T47D (cell line): ENCODE measurements around the gene ARID3B.
"Not testable (repeated sequence)": the region's sequence is repeated elsewhere in the genome, so short reads cannot be mapped to it uniquely, and the experiment has no call there.

ENCODE experiments used
- DNase-seq, 2 experiments: peaks; one replicate each; pipeline versions ENCODE4 v3.0.0 to v3.0.0-alpha.2; 2011 to 2012; ENCODE audit warnings: low read depth in 1 of 2, low spot score in 1 of 2
- JUND ChIP-seq: IDR thresholded peaks from 2 replicates; pipeline ENCODE4 v1.6.1; 2012; ENCODE audit warnings: low read depth
- in situ Hi-C: cut with HindIII; loops from 2 replicates; pipeline ENCODE4 v1.10.0; 2016; ENCODE audit warnings: low sequenced_read_pairs, low pct_unique_long_range_greater_than_20kb

The ARID3B gene, protein sequence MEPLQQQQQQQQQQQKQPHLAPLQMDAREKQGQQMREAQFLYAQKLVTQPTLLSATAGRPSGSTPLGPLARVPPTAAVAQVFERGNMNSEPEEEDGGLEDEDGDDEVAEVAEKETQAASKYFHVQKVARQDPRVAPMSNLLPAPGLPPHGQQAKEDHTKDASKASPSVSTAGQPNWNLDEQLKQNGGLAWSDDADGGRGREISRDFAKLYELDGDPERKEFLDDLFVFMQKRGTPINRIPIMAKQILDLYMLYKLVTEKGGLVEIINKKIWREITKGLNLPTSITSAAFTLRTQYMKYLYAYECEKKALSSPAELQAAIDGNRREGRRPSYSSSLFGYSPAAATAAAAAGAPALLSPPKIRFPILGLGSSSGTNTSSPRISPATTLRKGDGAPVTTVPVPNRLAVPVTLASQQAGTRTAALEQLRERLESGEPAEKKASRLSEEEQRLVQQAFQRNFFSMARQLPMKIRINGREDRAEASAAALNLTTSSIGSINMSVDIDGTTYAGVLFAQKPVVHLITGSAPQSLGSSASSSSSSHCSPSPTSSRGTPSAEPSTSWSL

DNA sequence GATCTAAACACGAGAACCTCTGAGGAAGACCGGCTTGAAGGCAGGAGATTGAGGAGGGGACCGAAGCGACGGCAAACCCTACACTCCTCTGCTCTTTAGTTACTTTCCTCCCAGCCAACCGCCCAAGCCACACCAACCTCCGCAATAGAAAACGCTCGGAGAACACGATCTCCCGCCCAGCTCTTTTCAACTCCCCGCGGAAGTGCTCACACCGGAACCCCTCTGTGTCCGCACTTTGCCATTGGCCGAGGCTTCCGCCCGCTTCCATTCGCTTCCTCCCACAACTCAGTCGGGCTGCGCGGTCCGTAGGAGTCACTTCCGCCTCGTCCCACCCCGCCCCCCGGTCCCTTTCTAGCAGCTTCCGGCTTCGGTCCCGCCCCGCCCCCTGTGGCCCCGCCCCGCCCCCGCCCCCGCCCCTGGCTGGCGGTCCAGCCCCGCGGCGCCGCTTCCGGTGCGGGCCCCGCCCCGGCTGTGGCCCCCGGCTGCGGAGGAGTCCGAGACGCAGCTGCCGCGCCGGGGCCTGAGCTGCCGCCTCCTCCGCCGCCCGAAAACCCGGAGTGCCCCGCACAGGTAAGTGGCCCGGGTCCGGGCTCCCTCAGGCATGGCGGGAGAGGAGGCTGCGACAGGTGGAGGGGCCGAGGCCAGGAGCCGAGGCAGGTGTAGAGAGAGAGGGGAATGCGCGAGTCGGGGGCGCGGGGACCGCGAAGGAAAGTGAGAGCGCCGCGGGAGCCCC is at the start of gene ARID3B:
Gene ARID3B (plus strand): TSS at position 460 of the 733 bp plus-strand sequence. CDS start 2,717 bp downstream, outside the sequence.
- in situ Hi-C loops: no loop called here
- TF ChIP-seq JUND: no peak
- peak; percentile 87 to 98 for DNase-seq

DNA sequence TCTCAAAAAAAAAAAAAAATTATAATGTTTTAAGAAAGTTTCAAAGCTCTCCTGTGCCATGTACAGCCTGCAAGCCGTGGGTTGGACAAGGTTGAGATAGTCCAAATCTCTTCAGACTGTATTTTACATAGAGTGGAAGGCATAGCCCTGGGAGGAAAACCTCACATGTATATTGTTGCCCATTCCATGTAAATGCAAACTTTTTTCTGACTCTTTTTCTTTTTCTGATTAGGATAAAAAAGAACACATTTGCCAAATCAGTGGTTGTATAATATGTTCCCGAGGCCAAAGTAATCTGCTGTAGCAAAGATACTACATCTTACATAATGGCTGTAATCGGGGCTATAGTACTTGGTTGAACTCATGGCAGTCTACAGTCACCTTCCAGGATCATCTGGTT is 44.4 kb upstream of the ARID3B start:
- TF ChIP-seq JUND: no peak
- in situ Hi-C loops: no loop called here

DNA sequence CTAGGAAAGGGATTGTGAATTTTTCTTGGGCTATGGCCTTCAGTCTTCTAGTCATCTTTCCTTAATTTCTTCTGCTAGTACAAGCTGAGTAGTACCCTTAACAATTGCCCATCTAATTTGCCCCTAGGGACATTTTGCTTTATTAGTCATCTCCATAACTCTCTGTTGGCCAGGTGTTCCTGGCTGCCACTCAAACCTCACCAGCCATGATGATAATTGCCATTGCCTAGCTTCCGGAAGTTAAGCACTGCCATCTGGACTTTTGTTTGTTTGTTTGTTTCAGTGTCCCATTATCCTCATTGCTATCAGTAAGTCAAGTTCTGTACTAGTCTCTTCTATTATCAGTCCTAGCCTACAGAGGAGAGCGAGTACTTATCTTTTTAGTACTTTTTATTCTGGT is 43.4 kb upstream of the ARID3B start:
- in situ Hi-C loops: no loop called here
- DNase-seq: no peak
- no peak for TF ChIP-seq JUND

More for the DNA sequence above, 44.4 kb upstream of the ARID3B start:
- DNase-seq: no peak

DNA sequence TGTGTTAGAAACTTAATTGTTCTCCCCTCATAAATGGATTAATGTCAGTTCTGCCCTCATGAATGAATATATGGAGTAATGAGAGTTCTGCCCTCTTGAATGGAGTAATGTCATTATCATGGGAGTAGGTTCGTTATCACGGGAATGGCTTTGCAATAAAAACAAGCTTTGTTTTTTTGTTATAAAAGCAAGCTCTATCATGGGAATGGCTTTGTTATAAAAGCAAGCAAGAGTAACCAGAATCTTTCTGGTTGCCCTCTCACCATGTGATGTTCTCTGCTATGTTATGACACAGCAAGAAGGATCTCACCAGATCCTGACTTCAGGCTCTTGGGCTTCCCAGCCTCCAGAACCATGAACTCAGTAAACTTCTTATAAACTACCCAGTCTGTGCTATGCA is 41.7 kb upstream of the ARID3B start:
- in situ Hi-C loops: no loop called here
- no peak for TF ChIP-seq JUND
- DNase-seq: no peak

DNA sequence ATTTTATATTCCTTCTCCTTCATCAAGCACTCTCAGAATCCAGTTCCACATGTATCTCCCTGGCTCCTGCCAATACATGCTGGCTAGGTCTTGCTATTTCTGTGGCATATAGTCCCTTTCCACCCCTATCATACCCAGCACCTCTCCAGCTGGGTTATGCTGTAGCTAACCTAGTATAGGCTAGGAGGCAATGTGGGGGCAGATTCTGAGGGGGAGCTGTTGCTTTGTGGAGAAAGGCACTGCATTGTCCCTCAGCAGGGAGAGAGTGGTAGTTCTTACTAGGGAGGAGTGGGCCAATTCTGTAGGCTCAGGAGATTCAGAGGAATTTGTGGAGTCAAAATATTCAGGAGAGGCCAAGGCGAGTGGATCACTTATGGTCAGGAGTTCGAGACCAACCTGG is 40.6 kb upstream of the ARID3B start:
- TF ChIP-seq JUND: no peak
- in situ Hi-C loops: no loop called here
- no peak for DNase-seq

DNA sequence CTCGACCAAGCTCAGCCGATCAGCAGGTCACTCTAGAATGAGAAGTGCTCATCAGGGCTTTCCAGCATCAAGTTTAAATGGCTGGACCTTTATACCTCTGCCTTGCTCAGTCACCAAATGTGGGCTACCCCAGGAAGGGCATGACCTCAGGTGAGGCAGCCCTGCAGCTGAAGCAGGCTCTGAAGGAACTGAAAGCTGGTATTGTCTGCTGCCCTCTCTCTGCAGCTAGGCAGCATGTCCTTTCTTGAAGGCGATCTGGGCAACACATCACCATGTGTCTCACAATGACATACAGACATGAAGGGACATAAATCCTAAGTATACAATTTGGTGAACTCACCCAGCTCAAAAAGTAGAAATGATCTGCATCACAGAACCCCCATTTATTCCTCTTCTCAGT is 38.7 kb upstream of the ARID3B start:
- in situ Hi-C loops: no loop called here
- no peak for TF ChIP-seq JUND
- no peak for DNase-seq

DNA sequence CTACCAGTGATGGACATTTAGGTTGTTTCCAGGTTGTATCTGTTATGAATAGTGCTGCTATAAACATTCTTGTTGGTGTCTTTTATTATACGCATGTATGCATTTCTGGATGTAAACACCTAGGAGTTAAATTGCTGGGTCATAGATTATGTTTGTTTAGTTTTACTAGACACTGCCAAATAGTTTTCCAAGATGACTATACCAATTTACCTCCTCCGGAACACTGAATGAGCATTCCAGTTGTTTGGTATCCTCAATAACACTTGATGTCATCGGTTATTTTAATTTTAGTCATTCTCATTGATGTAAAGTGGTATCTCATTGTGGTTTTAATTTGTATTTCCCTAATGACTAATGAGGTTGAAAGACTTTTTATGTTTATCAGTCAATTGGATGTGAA is 36.6 kb upstream of the ARID3B start:
- in situ Hi-C loops: no loop called here
- no peak for TF ChIP-seq JUND
- DNase-seq: no peak

DNA sequence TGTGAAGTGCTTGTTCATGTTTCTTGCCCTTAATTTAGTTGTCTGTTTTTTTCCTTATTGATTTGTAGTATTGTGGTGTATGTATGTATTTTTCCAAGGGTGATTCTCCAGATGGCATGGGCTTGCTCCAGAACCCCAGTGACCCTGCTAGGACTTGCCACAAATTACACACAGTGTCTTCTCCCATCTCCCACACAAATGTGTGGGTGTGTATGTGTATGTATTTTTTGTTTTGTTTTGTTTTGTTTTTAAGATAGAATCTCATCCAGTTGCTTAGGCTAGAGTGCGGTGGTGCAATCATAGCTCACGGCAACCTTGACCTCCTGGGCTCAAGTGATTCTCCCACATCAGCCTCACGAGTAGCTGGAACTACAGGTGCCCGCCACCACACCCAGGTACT is 36.2 kb upstream of the ARID3B start:
- no peak for TF ChIP-seq JUND
- in situ Hi-C loops: no loop called here
- DNase-seq: no peak

DNA sequence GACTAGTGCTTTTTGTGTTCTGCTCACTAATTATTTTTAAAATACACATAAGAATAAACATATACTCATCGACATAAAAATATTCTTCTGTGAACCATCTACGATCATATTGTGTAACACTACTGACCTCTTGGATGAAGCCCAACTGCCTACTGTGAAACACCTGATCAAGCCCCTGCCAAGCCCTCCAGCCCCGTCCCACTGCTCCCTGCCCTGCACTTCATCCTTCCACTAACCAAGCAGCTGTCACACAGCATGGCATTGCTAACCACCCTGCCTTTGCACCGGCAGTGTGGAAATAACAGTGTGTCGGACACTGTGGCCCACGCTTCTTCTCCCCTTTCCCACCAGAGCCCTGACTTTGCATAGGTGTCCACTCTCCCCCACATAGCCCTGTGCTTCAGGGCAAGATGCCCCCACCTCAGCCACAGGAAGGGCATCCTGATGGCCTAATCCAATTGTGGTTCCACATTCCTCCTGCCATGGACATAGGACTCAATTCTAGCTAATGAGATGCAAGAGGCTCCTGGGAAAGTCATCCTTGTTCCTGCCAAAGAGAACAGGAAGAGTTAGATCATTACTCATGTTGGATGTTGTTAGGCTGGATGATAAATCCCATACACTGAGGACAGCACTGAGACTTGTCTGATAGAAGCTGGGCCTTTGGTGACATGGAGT is 35.0 kb upstream of the ARID3B start:
- DNase-seq: no peak
- in situ Hi-C loops: no loop called here
- no peak for TF ChIP-seq JUND

DNA sequence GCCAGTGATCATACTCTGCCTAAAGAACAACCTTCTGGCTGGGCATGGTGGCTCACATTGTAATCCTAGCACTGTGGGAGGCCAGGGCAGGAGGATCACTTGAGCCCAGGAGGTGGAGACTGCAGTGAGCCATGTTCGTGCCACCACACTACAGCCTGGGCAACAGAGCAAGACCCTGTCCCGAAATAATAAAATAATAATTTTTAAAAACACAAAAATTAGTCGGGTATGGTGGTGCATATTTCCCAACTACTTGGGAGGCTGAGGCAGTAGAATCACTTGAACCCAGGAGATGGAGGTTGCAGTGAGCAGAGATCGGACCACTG is 34.5 kb upstream of the ARID3B start:
- in situ Hi-C loops: no loop called here
- no peak for TF ChIP-seq JUND
- DNase-seq: no peak

DNA sequence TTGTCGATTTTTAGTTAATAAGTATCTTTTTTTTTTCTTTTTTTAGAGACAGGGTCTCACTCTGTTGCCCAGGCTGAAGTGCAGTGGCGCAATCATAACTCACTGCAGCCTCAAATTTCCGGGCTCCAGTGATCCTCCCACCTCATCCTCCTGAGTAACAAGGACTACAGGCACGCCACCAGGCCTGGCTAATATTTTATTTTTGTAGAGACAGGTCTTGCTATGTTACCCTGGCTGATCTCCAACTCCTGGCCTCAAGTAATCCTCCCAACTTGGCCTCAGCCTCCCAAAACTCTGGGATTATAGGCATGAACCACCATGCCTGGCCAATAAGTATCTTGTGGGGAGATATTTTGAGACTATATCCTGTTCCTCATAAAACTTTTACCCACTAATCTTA is 29.4 kb upstream of the ARID3B start:
- DNase-seq: no peak
- in situ Hi-C loops: no loop called here
- TF ChIP-seq JUND: no peak

DNA sequence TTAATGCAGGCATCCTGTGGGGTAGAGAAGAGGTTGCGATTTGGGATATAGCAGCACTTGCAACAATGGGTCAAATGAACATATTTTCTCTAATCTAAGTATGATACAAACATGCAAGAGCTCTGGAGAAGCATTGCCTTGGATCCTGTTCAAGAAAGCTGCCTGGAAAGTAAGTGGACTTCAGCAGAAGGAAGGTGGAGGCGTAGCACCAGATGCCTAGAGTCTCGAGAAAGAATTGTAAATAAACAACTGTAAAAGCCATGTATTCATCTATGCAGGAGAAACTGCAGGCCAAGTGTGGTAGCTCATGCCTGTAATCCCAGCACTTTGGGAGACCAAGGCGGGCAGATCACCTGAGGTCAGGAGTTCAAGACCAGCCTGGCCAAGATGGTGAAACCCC is 27.0 kb upstream of the ARID3B start:
- DNase-seq: not testable (repeated sequence)

DNA sequence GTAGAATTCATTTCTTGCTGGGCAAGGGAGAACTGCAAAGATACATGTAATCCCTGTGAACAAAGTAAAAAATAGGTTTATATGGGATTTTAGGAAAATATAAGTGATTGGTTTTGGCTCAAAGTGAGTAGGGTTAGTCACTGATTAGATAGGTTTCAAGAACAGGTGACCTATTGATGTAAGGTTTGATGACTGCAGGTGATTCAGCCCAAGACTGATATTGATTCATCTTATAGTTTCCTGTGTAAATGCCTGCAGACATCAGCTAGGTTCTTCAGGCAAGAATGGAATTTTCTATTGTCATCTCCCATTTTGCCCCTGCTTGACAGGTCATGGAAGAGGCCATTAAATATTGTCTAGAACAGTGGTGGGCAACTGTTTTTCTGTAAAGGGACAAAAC is 23.9 kb upstream of the ARID3B start:
- in situ Hi-C loops: no loop called here
- DNase-seq: no peak
- no peak for TF ChIP-seq JUND

More for the DNA sequence above, 27.0 kb upstream of the ARID3B start:
- in situ Hi-C loops: not testable (repeated sequence)
